ENCODE data around the gene TTC27. TPM values are rescaled to one million over a fixed set of nuclear protein-coding genes. Genes with fewer than 3 reads are reported as not detected.
"Not testable (repeated sequence)": the region's sequence is repeated elsewhere in the genome, so short reads cannot be mapped to it uniquely, and the experiment has no call there.

TTC27 gene
- polyA plus RNA-seq, 1 donor: 18.3 TPM

GRCh38 chr2:32847734-32848133, 219.9 kb downstream of the TTC27 start:
- DNase-seq (ENCODE audit: low read depth): no peak

GRCh38 chr2:32849456-32850194, 221.8 kb downstream of the TTC27 start:
- no peak for DNase-seq (ENCODE audit: low read depth)

- DNase-seq (ENCODE audit: low read depth): no peak
Observed at GRCh38 chr2:32851777-32852439, 224.1 kb downstream of the TTC27 start.

- DNase-seq (ENCODE audit: low read depth): no peak
Observed at GRCh38 chr2:32852856-32853255, 225.0 kb downstream of the TTC27 start.

- no peak for DNase-seq (ENCODE audit: low read depth)
Observed at GRCh38 chr2:32856891-32857290, 229.0 kb downstream of the TTC27 start.

GRCh38 chr2:32858713-32859112, 230.9 kb downstream of the TTC27 start:
- no peak for DNase-seq (ENCODE audit: low read depth)

GRCh38 chr2:32860385-32860784, 232.5 kb downstream of the TTC27 start:
- no peak for DNase-seq (ENCODE audit: low read depth)

GRCh38 chr2:32862269-32863055, 234.6 kb downstream of the TTC27 start:
- DNase-seq (ENCODE audit: low read depth): no peak

- no peak for DNase-seq (ENCODE audit: low read depth)
Observed at GRCh38 chr2:32863326-32863725, 235.5 kb downstream of the TTC27 start.

GRCh38 chr2:32863803-32864202, 236.0 kb downstream of the TTC27 start:
- DNase-seq (ENCODE audit: low read depth): no peak

GRCh38 chr2:32864334-32865111, 236.7 kb downstream of the TTC27 start:
- no peak for DNase-seq (ENCODE audit: low read depth)

- DNase-seq (ENCODE audit: low read depth): no peak
Observed at GRCh38 chr2:32865399-32866068, 237.7 kb downstream of the TTC27 start.

- not testable (repeated sequence) for DNase-seq (ENCODE audit: low read depth)
Observed at GRCh38 chr2:32866462-32866861, 238.6 kb downstream of the TTC27 start.

Data from forelimb muscle (tissue), 1 donor.